ENCODE data around the gene RBM4. TPM values are rescaled to one million over a fixed set of nuclear protein-coding genes. Genes with fewer than 3 reads are reported as not detected.

RBM4 gene
- total and polyA plus RNA-seq, 8 donors = 100 to 246 (median 221) TPM

Other genes starting within 250 kb of the RBM4 start
- gene NPAS4, start 217.7 kb upstream of the RBM4 start, total RNA-seq = under 1 TPM in 1 of 2 donors, not detected in 1; 0.64 TPM
- gene NPAS4, start 217.7 kb upstream of the RBM4 start, polyA plus RNA-seq (ENCODE audit: insufficient read length in 6 of 6) = under 1 TPM; 0.06 to 0.53 (median 0.20) TPM
- 10 to 100 TPM; 29.6 to 39.5 TPM for gene MRPL11, start 199.9 kb upstream of the RBM4 start, total RNA-seq
- gene MRPL11, start 199.9 kb upstream of the RBM4 start, polyA plus RNA-seq (ENCODE audit: insufficient read length in 6 of 6) = 10 to 100 TPM; 57.2 to 73.5 (median 64.2) TPM
- 10 to 100 TPM in 1 of 2 donors, 1 to 10 TPM in 1; 7.5 to 12.9 TPM for gene PELI3, start 171.8 kb upstream of the RBM4 start, total RNA-seq
- gene PELI3, start 171.8 kb upstream of the RBM4 start, polyA plus RNA-seq (ENCODE audit: insufficient read length in 6 of 6) = 1 to 10 TPM; 3.9 to 6.6 (median 5.6) TPM
- gene DPP3, start 158.3 kb upstream of the RBM4 start, total RNA-seq = 10 to 100 TPM; 46.4 to 68.1 TPM
- gene DPP3, start 158.3 kb upstream of the RBM4 start, polyA plus RNA-seq (ENCODE audit: insufficient read length in 6 of 6) = 10 to 100 TPM; 15.0 to 20.6 (median 17.1) TPM
- gene BBS1, start 128.1 kb upstream of the RBM4 start, total RNA-seq = 10 to 100 TPM; 22.8 to 37.3 TPM
- gene BBS1, start 128.1 kb upstream of the RBM4 start, polyA plus RNA-seq (ENCODE audit: insufficient read length in 6 of 6) = 10 to 100 TPM; 58.4 to 75.1 (median 64.6) TPM
- gene ZDHHC24, start 92.7 kb upstream of the RBM4 start, total RNA-seq = 10 to 100 TPM; 14.3 to 17.0 TPM
- 1 to 10 TPM; 4.7 to 6.3 (median 5.7) TPM for gene ZDHHC24, start 92.7 kb upstream of the RBM4 start, polyA plus RNA-seq (ENCODE audit: insufficient read length in 6 of 6)
- gene ACTN3, start 91.8 kb upstream of the RBM4 start, total RNA-seq = under 1 TPM in 1 of 2 donors, not detected in 1; 0.16 TPM
- under 1 TPM in 1 of 6 donors, not detected in 5; 0.06 TPM for gene ACTN3, start 91.8 kb upstream of the RBM4 start, polyA plus RNA-seq (ENCODE audit: insufficient read length in 6 of 6)
- 10 to 100 TPM; 10.8 to 23.3 TPM for gene CTSF, start 70.1 kb upstream of the RBM4 start, total RNA-seq
- gene CTSF, start 70.1 kb upstream of the RBM4 start, polyA plus RNA-seq (ENCODE audit: insufficient read length in 6 of 6) = 10 to 100 TPM; 37.1 to 56.9 (median 47.2) TPM
- gene CCDC87, start 45.6 kb upstream of the RBM4 start, total RNA-seq = under 1 TPM; 0.39 to 0.44 TPM
- gene CCDC87, start 45.6 kb upstream of the RBM4 start, polyA plus RNA-seq (ENCODE audit: insufficient read length in 6 of 6) = under 1 TPM; 0.07 to 0.18 (median 0.09) TPM
- 10 to 100 TPM; 29.0 to 46.5 TPM for gene CCS, start 45.5 kb upstream of the RBM4 start, total RNA-seq
- 100 to 1,000 TPM in 1 of 6 donors, 10 to 100 TPM in 5; 78.1 to 101 (median 84.0) TPM for gene CCS, start 45.5 kb upstream of the RBM4 start, polyA plus RNA-seq (ENCODE audit: insufficient read length in 6 of 6)
- 10 to 100 TPM; 64.2 to 89.1 TPM for gene RBM14, start 22.1 kb upstream of the RBM4 start, total RNA-seq
- gene RBM14, start 22.1 kb upstream of the RBM4 start, polyA plus RNA-seq (ENCODE audit: insufficient read length in 6 of 6) = 10 to 100 TPM; 78.3 to 94.1 (median 89.9) TPM
- 10 to 100 TPM; 15.8 to 16.1 TPM for gene RBM4B, start 39.2 kb downstream of the RBM4 start, total RNA-seq
- 10 to 100 TPM; 69.9 to 78.9 (median 73.2) TPM for gene RBM4B, start 39.2 kb downstream of the RBM4 start, polyA plus RNA-seq (ENCODE audit: insufficient read length in 6 of 6)
- 10 to 100 TPM in 1 of 2 donors, 1 to 10 TPM in 1; 8.7 to 26.4 TPM for gene SPTBN2, start 90.5 kb downstream of the RBM4 start, total RNA-seq
- gene SPTBN2, start 90.5 kb downstream of the RBM4 start, polyA plus RNA-seq (ENCODE audit: insufficient read length in 6 of 6) = 10 to 100 TPM in 1 of 6 donors, 1 to 10 TPM in 5; 7.5 to 11.6 (median 8.7) TPM
- 10 to 100 TPM; 16.4 to 22.3 TPM for gene RCE1, start 204.7 kb downstream of the RBM4 start, total RNA-seq
- 10 to 100 TPM; 17.5 to 22.7 (median 20.3) TPM for gene RCE1, start 204.7 kb downstream of the RBM4 start, polyA plus RNA-seq (ENCODE audit: insufficient read length in 6 of 6)
- 10 to 100 TPM; 20.2 to 21.1 TPM for gene LRFN4, start 218.4 kb downstream of the RBM4 start, total RNA-seq
- 10 to 100 TPM in 3 of 6 donors, 1 to 10 TPM in 3; 6.1 to 15.3 (median 10.2) TPM for gene LRFN4, start 218.4 kb downstream of the RBM4 start, polyA plus RNA-seq (ENCODE audit: insufficient read length in 6 of 6)